ENCODE data around the gene MLLT1.

GRCh38 chr19:6270822-6271221 lies 9.0 kb downstream of the MLLT1 start:
- TF ChIP-seq, protein P1, sequence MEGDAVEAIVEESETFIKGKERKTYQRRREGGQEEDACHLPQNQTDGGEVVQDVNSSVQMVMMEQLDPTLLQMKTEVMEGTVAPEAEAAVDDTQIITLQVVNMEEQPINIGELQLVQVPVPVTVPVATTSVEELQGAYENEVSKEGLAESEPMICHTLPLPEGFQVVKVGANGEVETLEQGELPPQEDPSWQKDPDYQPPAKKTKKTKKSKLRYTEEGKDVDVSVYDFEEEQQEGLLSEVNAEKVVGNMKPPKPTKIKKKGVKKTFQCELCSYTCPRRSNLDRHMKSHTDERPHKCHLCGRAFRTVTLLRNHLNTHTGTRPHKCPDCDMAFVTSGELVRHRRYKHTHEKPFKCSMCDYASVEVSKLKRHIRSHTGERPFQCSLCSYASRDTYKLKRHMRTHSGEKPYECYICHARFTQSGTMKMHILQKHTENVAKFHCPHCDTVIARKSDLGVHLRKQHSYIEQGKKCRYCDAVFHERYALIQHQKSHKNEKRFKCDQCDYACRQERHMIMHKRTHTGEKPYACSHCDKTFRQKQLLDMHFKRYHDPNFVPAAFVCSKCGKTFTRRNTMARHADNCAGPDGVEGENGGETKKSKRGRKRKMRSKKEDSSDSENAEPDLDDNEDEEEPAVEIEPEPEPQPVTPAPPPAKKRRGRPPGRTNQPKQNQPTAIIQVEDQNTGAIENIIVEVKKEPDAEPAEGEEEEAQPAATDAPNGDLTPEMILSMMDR (conservative IDR thresholded peaks at IDR 0.05 in 1 of 2, IDR thresholded peaks at IDR 0.05 in 1 of 2; ENCODE audit: low read depth in 1 of 2, low read length in 2 of 2): no peak
- no peak for TF ChIP-seq EZH2 (IDR thresholded peaks at IDR 0.05; ENCODE audit: low read length, missing control alignments)

All from fibroblast of lung (primary cell).